Left lung (tissue), 10 donors: ENCODE measurements around the gene RMND5A. TPM values are rescaled to one million over a fixed set of nuclear protein-coding genes. Genes with fewer than 3 reads are reported as not detected.
A peak's percentile ranks its signal among the peaks of the same experiment; 100 is the strongest.

ENCODE experiments used
- ATAC-seq: fragments of 200-7000 bp; cut with Tn5 transposase; one replicate; pipeline ENCODE4 v1.9.1; 2020; ENCODE audit warnings: moderate library complexity
- DNase-seq, 4 donors: peaks; one replicate each; pipeline ENCODE4 v3.0.0-alpha.2; 2013 to 2020
- H3K27ac ChIP-seq, 2 donors: fragments of 200-600 bp; sonication (generic) in 1 of 2; one replicate each; pipeline versions ENCODE4 v1.5.0 to v1.8.0; 2020 to 2021
- H3K27me3 ChIP-seq, 2 donors: fragments of 200-600 bp; sonication (generic) in 1 of 2; one replicate each; pipeline versions ENCODE4 v1.5.0 to v1.8.0; 2020 to 2021
- H3K36me3 ChIP-seq, 2 donors: fragments of 200-600 bp; sonication (generic) in 1 of 2; one replicate each; pipeline versions ENCODE4 v1.5.0 to v1.8.0; 2020 to 2021
- H3K4me1 ChIP-seq, 2 donors: fragments of 200-600 bp; one replicate each; pipeline ENCODE4 v1.8.0; 2021
- H3K4me3 ChIP-seq, 2 donors: fragments of 200-600 bp; sonication (generic) in 1 of 2; one replicate each; pipeline versions ENCODE4 v1.5.0 to v1.8.0; 2020 to 2021; ENCODE audit warnings: mild to moderate bottlenecking in 1 of 2
- H3K9me3 ChIP-seq, 2 donors: fragments of 200-600 bp; sonication (generic) in 1 of 2; one replicate each; pipeline versions ENCODE4 v1.5.0 to v1.8.0; 2020 to 2021
- intact Hi-C, 2 donors: fragments of 100-400 bp; cut with DNase I; formaldehyde crosslinking; loops; one replicate each; pipeline versions ENCODE4 v1.11.2 to v1.14.2; 2022
- polyA plus RNA-seq, 6 donors: library from polyadenylated mRNA; unstranded; fragments of 120-200 nt; gene quantifications; one replicate each; pipeline ENCODE4 v1.2.1, GENCODE V29; 2013; ENCODE audit not compliant: insufficient read length in 6 of 6
- total RNA-seq, 2 donors: library from RNA; stranded (reverse); fragmentation: NEBNext Ultra II Directional; extraction: Animal tissue kit (Norgen Biotek cat#: 25700); gene quantifications; one replicate each; pipeline ENCODE4 v1.2.1, GENCODE V29; 2021
- TF ChIP-seq, protein P1 (sequence below), 2 donors: fragments of 200-600 bp; sonication (generic) in 1 of 2; IDR thresholded peaks; one replicate each; pipeline versions ENCODE4 v1.5.0 to v1.8.0; 2021; ENCODE audit warnings: antibody characterized with exemption in 2 of 2
- donor health status: DM: no; HTN: yes; CAD: no.
- donor health status: DM: no; HTN: no; CAD: no.

Gene RMND5A
- total and polyA plus RNA-seq, 8 donors, result 25.4 to 56.3 (median 52.2) TPM

DNA sequence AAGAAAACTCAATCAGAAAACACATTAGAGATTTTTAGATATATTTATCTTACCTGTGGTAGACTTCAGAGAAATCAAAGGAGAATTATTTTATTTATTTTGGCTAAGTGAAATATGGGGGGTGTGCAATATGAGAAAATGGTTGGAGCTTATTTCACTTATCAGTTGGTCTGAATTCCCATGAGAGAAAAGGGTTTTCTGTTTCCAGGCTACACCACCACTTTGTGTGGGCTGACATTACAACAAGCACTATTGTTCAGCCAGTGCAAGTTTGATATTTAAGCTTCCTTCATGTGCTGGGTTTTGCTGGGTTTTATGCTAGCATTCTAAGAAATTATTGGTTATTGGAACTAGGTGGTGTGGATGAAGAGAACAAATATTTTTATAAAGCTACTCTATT is 33.5 kb downstream of the RMND5A start:
- Histone ChIP-seq H3K27me3 (no peaks in the 10 kb centered on the region), H3K9me3 (peaks cover 0 to 12% of the 10 kb centered on the region in 2 donors), H3K27ac (no peak overlapping the region), H3K4me3 (no peak overlapping the region), H3K4me1 (no peaks in the 10 kb centered on the region), H3K36me3 (peaks cover 0 to 33% of the 10 kb centered on the region in 2 donors)
- intact Hi-C loops, result no loop called here
- TF ChIP-seq, protein P1, sequence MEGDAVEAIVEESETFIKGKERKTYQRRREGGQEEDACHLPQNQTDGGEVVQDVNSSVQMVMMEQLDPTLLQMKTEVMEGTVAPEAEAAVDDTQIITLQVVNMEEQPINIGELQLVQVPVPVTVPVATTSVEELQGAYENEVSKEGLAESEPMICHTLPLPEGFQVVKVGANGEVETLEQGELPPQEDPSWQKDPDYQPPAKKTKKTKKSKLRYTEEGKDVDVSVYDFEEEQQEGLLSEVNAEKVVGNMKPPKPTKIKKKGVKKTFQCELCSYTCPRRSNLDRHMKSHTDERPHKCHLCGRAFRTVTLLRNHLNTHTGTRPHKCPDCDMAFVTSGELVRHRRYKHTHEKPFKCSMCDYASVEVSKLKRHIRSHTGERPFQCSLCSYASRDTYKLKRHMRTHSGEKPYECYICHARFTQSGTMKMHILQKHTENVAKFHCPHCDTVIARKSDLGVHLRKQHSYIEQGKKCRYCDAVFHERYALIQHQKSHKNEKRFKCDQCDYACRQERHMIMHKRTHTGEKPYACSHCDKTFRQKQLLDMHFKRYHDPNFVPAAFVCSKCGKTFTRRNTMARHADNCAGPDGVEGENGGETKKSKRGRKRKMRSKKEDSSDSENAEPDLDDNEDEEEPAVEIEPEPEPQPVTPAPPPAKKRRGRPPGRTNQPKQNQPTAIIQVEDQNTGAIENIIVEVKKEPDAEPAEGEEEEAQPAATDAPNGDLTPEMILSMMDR (IDR thresholded peaks at IDR 0.05), result no peak
- ATAC-seq, result no peak
- no peak for DNase-seq

GRCh38 chr2:86758405-86758804 is 38.3 kb downstream of the RMND5A start:
- intact Hi-C loops, result no loop called here
- no peak for ATAC-seq
- H3K27ac ChIP-seq, result no peak overlapping the region

GRCh38 chr2:86760371-86760770 is 40.3 kb downstream of the RMND5A start:
- no peaks in the 10 kb centered on the region for H3K9me3 ChIP-seq
- no peak overlapping the region for H3K27ac ChIP-seq
- TF ChIP-seq, protein P1 (IDR thresholded peaks at IDR 0.05), result no peak
- ATAC-seq (no peak), DNase-seq (no peak)
- no peaks in the 10 kb centered on the region for H3K27me3 ChIP-seq
- peaks cover 0 to 7% of the 10 kb centered on the region in 2 donors for H3K36me3 ChIP-seq
- intact Hi-C loops, result no loop called here
- H3K4me1 ChIP-seq, result no peaks in the 10 kb centered on the region
- H3K4me3 ChIP-seq, result no peak overlapping the region

More at GRCh38 chr2:86758405-86758804, 38.3 kb downstream of the RMND5A start:
- Histone ChIP-seq H3K4me3 (no peak overlapping the region), H3K9me3 (no peaks in the 10 kb centered on the region), H3K36me3 (peaks cover 0 to 20% of the 10 kb centered on the region in 2 donors), H3K4me1 (no peaks in the 10 kb centered on the region), H3K27me3 (no peaks in the 10 kb centered on the region)
- TF ChIP-seq, protein P1 (IDR thresholded peaks at IDR 0.05), result no peak
- no peak for DNase-seq

DNA sequence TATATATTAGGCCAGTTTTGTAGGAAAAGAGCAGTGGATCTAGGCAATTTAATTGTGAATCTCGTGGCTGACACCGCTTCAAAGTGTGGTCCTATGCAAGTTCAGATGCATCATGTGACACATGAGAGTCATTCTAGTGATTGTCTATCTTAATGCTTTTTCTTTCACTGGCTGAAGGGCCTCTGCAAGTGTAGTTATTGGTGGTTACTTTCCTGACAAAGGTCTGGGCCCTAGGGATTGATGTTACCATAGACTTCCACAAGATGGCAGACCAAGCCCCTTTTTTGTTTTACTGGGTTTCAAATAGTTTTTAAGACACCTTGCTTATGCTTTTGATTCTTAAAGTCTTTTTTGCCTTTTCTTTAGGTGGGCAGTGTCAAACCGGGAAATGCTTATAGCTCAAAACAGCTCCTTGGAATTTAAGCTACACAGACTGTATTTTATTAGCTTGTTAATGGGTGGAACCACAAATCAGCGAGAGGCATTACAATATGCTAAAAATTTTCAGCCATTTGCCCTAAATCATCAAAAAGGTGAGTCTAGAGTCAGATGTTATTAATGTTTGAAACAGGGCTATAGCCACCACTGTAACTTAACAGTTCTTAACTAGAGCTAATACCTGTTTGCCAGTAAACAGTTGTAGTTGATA is 44.7 kb downstream of the RMND5A start:
- Histone ChIP-seq H3K27ac (no peak overlapping the region), H3K4me1 (no peaks in the 10 kb centered on the region), H3K36me3 (peaks cover 0 to 41% of the 10 kb centered on the region in 2 donors), H3K27me3 (no peaks in the 10 kb centered on the region), H3K9me3 (no peaks in the 10 kb centered on the region), H3K4me3 (no peak overlapping the region)
- TF ChIP-seq, protein P1 (IDR thresholded peaks at IDR 0.05), result peak; percentile 46 to 70
- ATAC-seq (peak; percentile 72), DNase-seq (peak in 1 of 4 donors; percentile 36)
- intact Hi-C loops, result no loop called here

GRCh38 chr2:86765310-86765695 is 45.2 kb downstream of the RMND5A start:
- no peak for DNase-seq
- Histone ChIP-seq H3K36me3 (peaks cover 0 to 46% of the 10 kb centered on the region in 2 donors), H3K27ac (no peak overlapping the region), H3K4me1 (no peaks in the 10 kb centered on the region), H3K9me3 (no peaks in the 10 kb centered on the region), H3K4me3 (no peak overlapping the region), H3K27me3 (no peaks in the 10 kb centered on the region)
- TF ChIP-seq, protein P1 (IDR thresholded peaks at IDR 0.05), result no peak
- no peak for ATAC-seq
- intact Hi-C loops, result no loop called here
